Sciatic nerve (tissue), 2 donors: ENCODE data around the gene LRMDA. TPM values are rescaled to one million over a fixed set of nuclear protein-coding genes. Genes with fewer than 3 reads are reported as not detected.
A peak's percentile ranks its signal among the peaks of the same experiment; 100 is the strongest.

Experiments
- ATAC-seq: fragments of 200-7000 bp; cut with Tn5 transposase; one replicate; pipeline ENCODE4 v1.9.1; 2020; ENCODE audit warnings: mild to moderate bottlenecking, moderate library complexity
- DNase-seq: peaks from one replicate; pipeline ENCODE4 v3.0.0-alpha.2; 2020; ENCODE audit warnings: low spot score
- intact Hi-C: fragments of 100-400 bp; cut with DNase I; formaldehyde crosslinking; loops from one replicate; pipeline ENCODE4 v1.14.2; 2022
- total RNA-seq: library from RNA; stranded (reverse); fragmentation: NEBNext Ultra II Directional; extraction: Animal tissue kit (Norgen Biotek cat#: 25700); gene quantifications from one replicate; pipeline ENCODE4 v1.2.1, GENCODE V29; 2021
- donor health status: DM: no; HTN: no; CAD: no.
- donor health status: DM: no; HTN: no; CAD: no.

LRMDA gene
- total RNA-seq, 1 donor from 2014 or later = 16.6 TPM

DNA sequence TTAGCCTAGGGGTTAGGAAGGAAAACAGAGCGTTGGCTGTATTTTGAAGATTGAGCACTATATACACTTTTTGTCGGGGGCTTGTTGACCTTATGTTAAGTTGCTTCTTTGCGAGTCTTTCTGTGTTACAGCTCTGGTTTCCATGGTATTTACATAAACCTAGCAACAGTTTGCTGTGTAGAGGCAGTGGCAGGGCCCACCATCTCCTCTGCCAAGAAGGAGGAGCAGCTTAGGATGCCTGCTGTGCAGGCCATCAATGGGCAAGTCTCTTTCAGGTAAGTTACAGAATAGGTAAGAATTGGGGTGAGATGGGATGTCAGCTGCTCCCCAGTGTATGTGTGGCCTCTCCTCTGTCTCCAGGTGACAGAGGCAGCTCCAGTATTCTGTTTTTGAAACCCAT lies 485.5 kb downstream of the LRMDA start:
- ATAC-seq (no peak), DNase-seq (no peak)
- intact Hi-C loops = loop anchor here (10.0 kb wide), 1 partner anchor 522 kb away; no protein-coding TSS in a partner anchor

DNA sequence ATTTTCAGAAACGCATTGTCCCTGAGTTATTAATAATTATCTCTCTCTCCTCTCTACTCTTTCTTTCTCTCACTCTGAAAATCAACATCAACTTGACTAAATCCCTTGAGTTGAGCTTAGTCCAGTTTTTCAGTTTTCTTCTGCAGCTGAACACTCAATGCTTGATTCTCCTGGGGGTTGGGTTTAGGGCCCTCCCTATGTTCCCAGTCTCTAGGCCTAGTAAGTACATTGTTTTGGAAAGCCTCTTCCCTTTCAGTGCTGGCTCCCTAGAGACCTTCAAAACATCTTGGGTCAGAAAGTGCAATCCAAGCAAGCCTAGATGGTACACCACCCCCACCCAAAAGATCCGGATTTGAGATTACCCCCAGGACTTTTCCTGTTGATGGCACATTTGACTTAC lies 488.5 kb downstream of the LRMDA start:
- intact Hi-C loops = loop anchor here (10.0 kb wide), 1 partner anchor 525 kb away; no protein-coding TSS in a partner anchor
- peak; percentile 83 for ATAC-seq

DNA sequence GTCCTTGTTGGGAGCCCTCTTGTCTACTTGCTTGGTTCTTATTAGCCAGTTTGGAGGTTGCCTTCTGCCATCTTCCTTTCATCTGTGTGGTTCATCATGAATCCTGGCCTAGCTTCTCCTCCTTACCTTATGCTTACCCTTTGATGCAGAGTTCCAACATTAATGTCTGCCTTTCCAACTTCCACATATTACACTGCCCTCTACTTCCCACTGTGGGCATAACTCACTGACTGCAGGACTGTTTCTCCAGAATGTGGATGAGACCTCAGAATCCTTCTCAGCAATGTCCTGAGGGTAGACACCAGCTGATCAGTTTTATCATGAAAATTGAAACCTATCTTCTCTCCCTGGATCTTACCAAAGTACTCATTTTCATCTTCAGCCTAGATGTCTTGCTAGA lies 491.0 kb downstream of the LRMDA start:
- ATAC-seq (no peak), DNase-seq (no peak)
- intact Hi-C loops = no loop called here

More for the DNA sequence above, 488.5 kb downstream of the LRMDA start:
- DNase-seq = no peak

DNA sequence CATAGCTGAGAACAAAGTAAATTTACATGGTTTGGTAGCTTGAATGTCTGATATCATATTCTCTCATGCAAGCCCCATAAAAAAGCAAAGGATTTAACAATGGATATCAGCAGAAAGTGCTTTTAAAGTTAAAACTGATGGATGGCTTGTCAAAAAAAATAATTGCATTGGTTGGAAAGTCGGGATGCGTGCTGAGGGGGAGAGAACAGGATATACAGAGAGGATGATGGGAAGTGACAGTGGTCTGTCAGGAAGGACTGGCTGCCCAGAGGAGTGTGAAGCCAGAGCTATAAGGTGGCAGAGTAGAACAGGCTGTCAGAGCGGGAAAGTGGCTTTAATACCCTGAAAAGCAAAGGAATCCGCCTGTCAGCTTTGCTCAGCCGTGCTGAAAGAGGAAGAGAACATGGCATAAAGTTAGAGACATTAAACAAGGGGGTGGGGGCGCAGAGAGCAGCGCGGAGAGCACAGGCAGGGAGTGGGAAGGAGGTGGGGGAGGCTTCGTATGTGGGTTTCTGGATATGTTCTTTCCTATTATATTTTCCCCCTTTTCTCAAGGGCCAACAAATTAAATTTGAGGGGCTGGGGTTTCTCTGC lies 493.0 kb downstream of the LRMDA start:
- ATAC-seq = no peak
- no peak for DNase-seq
- intact Hi-C loops = no loop called here

DNA sequence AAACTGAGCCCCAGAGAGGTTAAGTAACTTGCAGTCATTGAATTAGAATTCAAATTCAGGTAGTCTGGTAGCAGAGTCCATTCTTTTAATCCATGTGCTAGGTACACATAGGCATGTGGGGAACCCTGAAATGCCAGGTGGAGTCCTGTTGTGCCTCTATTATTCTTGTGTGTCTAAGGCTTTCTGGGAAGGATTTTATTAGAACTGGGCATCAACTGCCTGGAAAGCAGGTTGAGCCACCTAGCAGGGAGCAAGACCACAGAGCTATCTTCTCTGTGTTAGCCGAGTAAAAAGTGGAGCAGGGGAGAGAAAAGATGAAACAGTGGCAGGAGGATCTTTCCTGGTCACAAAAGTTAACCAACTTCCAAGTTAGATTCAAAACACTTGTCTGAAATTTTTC lies 494.6 kb downstream of the LRMDA start:
- DNase-seq = no peak
- intact Hi-C loops = no loop called here
- ATAC-seq = no peak

DNA sequence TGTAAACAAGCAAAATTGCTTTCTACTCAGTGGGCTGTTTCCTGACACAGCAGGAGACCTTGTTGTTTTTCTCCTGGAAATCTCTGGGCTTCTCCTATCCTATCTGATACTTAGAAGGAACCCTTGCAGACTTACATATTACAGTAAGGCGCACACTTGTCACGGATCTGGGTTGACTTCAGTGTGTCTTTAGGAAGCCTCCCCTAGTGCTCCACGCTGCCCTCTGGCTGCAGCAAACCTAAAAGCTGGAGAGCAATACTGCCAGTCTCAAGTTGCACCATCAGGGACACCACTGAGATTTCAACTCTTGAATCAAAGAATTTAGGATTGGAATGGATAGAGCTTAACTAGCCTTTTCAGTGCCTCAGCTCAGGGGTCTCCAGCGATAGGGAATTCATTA lies 495.3 kb downstream of the LRMDA start:
- intact Hi-C loops = no loop called here
- ATAC-seq (peak; percentile 87), DNase-seq (peak; percentile 77)

DNA sequence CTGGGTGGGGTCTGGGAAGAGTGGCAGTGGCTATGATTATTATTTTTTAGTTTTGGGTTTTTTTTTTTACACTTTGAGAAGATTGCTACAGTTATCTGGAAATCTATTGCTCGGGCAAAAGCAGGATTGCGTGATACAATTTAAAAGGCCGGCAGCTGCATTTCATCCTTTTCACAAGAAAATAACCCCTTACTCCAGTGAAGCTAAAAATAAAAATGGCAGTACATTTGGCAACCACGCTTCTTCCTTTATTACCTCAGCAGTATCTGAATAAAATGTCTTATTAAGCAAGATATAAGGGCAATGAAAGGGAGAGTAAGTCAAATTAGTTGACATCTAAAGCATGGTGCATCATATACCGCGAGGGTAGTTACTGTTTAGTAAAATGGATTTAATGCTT lies 496.8 kb downstream of the LRMDA start:
- ATAC-seq (no peak), DNase-seq (no peak)
- intact Hi-C loops = no loop called here

DNA sequence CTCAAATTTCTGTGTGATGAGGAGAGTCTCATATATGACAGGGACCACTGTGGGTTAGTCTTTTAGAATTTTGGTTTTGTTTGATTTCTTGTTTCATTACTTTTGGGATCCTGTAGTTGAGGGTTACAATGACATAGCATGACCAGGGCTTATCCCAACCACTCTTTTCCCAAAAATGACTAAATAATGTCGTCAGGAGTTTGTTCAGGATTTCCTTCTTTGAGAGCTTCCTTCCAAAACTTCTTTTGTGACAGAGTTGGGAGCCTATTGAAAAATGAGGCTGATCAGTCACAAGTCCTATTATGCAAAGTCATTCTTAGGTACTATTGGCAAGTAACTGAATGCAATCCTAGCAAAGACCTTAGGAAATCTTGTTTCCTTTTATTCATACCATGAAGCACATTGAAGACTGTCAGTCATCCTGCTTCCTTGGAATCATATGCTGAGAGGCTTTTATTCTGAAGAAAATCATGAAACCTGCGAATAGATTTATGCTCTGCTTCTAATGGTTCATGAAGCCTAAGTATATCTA lies 498.3 kb downstream of the LRMDA start:
- intact Hi-C loops = no loop called here
- DNase-seq (no peak), ATAC-seq (no peak)

DNA sequence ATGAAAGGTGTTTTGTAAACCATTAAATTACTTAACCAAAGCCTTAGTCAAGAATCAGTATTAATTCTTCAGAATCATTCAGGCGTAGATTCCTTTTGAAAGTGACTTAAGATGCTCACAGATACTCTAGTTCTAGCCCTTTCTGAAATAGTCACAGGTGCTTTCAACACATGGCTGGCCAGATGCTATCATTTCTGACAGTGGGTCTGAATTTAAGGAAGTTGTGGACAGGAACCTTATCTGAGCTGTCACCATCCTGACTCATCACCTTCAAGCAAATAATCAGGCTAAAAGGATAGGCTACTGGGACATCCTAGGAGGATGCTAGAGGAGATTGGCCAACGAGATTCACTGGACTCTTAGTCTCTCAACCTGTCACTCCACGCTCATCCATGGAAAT lies 501.5 kb downstream of the LRMDA start:
- ATAC-seq = no peak
- no peak for DNase-seq
- intact Hi-C loops = no loop called here

DNA sequence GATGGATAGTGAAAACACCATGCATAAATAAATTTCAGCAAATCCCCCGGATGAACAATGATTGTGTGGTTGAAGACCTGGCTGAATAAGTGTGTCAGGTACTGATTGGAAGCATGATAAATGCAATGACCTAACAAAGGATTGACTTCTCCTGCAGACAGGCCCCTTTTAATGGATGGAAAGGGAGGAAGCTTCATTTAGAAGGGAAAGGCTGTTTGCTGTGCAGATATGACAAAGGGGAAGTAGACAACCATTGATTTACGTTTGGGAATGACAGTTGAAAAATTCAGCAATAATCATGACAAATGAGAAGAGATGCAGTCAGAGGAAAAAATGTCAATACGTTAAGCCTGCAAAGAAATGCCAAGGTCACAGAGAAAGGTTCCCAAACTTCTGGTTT lies 503.8 kb downstream of the LRMDA start:
- intact Hi-C loops = no loop called here
- ATAC-seq = no peak
- DNase-seq = no peak

DNA sequence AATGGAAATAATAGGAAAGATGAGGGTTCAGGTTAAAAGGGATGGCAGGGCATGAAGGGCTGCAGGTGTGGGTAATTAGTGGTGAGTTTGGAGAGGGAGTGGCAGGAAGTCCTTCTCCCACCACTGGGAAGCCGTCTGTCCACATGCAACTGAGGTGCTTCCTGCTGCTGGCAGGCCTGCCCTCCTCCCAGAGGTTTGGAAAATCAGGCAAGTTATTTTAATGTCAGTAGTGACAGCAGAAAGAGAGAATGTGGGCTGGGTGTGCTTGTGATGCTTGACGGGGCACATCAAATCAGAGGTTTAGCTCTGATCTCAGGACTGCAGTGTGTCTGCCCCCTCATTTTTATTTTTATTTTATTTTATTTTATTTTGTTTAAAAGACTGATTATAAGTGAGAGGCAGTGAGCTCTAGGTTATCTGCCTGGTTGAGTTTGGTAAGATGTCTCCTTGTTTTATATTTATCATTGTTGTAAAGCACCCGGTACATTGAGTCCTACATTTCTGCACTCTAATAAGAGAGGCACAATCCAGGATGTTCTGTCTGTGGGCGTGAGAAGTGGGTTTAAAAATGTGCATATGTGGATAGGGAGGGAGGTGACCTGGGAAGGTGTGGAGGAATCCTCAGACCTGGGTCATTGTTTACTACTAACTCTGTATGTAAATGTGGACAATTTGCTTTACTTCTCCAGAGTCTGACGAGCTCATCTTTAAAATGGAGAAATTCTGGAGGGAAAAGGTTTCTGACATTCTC lies 504.4 kb downstream of the LRMDA start:
- ATAC-seq (no peak), DNase-seq (no peak)
- intact Hi-C loops = no loop called here

DNA sequence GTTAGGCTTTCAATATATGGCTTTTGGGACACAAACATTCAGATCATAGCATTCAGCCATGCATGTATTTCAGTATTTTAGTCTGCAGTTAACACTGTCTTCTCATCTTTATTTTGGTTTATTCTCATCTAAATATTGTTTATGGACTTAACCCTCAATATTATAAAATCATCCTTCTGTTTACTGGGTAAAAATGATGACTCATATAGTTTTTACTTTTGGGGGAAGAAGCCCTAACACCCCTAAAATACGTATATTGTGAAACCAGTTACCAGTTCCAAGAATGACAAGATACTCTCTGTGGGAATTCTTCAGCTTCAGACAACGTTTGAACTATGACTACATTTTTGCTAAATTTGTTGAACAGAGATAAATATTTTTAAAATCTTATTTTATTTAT lies 505.4 kb downstream of the LRMDA start:
- DNase-seq = no peak
- intact Hi-C loops = no loop called here
- no peak for ATAC-seq

DNA sequence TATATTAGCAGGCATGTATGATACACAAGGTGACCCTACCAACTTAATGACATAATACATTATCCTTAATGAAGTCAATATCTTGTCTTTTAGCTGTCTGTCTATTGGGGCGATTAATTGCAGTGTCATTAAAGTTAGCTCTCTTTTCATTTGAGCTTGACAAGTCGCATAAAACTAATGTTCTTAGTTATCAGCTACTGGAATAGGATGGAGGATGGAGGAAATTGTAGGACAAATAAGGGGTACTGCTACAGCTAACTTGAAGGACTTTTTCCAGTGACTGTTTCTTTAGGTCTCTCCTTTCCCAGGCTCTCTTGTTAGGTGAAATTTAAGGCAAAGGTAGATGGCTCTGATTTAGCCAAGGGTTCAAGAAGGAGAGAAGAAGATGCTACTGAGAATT lies 506.4 kb downstream of the LRMDA start:
- intact Hi-C loops = no loop called here
- DNase-seq (no peak), ATAC-seq (no peak)

DNA sequence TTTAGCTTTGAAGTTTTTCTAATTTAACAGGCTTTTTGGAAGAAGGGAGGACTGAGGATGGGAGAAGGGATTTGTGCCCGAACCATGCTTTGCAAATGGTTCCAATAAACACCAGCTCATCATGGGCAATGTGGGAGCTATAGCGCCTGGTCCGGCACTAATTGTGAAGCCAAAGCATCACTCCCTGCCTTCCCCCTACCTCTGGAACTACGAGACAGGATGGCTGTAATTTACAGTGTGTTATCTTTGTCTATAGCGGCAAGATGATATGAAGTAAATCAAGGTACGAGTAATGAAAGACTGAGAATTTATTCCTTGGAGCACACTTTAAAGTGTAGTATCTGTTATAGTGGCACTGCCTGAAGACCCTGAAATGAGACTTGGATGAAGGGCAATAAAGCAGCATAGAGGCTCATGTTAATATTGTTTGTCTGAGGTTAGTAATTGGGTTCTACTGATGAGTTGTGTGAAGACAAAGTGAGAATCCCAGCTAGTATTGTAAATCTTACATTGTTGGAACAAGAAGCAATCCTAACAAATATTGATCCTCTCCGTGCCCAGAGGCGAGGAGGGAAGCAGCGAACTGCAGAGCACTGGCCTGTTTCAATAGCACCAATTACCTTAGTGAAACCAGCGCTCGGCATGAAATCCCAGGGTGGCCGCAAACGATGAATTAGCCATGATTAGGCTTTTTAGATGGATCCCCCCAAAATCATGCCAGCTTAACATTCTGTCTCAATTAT lies 507.1 kb downstream of the LRMDA start:
- intact Hi-C loops = no loop called here
- ATAC-seq (no peak), DNase-seq (no peak)

DNA sequence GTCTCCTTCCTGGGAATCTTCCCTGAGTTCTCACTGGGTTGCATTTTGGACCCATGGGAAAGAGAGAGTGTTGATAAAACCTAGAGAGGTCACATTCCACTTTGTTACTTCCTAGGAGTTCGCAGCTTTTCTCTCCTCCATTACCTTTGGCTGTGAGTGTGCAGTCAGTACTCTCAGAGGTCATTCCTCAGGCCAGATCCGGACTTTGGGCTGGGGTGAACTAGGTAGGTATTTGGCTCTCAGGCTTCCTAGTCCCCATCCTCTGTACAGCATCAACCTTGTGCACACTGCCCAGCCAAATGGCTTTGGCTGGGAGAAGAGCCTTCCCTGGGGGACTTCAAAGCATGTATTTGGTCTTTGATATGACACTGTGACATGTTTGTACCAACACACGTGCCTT lies 508.1 kb downstream of the LRMDA start:
- no peak for ATAC-seq
- intact Hi-C loops = no loop called here
- DNase-seq = no peak

DNA sequence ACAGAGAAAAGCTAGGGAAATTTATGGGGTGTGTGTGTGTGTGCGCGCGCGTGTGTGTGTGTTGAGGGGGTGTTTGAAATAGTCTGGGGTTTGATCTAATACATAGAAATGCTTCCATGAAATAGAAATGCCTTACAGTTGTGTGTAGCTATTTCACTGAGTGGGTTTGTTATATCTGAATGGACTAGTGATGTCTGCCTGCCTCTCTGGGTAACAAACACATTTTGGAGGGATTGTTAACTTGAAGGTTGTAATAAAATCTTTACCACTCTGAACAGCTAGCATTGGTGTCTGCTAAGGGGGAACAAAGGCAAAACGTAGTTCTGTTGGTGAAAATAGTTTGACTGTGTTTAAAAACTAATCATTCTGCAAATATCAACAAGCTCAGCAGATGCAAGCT lies 509.3 kb downstream of the LRMDA start:
- intact Hi-C loops = no loop called here
- ATAC-seq = no peak
- DNase-seq = no peak

DNA sequence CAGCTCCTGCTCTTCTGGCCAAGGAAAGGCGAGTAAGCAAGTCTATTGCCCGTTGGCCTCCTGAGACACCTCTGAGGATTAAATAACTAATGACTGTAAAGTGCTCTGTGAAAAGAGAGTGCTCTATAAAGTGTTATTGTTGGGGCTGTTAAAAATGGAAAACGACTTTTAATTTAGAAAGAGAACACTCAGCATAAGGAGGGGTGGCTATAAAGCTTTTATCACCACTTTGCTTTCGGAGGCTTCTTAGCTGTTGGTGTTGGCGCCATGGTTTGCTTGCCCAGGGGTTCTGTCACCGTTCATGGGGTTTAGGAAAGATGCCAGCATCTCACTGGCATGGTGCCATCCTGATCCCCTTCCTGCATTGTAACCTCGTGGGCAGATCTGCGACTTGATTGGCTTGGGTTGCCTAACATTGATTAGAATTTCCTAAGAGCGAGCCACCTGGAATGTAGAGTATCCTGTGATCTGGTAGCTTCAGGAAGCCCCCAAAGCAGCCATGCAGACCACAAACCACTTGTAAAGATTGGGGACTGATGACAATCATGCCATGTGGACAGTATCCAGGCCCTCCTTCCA lies 509.9 kb downstream of the LRMDA start:
- ATAC-seq (no peak), DNase-seq (no peak)
- intact Hi-C loops = no loop called here

DNA sequence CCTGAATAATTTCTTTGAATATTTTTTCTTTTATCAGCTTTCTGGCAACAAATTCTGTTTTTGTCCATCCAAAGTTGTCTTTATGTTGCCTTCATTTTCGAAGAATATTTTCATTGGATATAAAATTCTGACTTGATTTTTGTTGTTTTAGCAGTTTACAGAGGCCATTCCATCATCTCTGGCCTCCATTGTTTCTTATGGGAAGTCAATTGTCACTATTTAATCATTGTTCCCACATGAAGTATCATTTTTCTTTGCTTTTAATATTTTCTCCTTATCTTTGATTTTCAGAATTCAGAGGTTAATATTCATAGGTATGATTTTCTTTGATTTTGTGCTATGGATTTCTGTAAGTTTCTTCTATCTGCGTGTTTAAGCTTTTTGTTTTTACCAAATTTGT lies 512.6 kb downstream of the LRMDA start:
- no peak for ATAC-seq
- intact Hi-C loops = no loop called here
- DNase-seq = no peak

DNA sequence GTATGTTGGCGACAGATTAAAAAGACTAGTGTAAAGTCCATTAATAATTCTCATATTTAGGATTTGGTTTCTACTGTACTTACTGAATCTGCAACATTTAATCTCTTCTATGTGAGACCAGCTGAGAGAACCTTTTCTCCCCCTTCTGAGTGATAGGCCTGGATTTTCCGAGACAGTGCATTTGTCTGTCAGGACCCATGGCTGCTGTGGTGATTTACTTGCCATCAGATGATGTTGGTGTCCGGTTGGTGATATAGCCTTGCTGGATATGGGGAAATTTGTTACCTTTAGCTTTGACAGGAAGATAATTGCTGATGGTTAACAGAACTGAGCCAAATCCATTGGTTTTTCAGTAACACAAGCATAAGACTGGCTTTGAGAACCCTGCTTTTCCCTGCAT lies 517.2 kb downstream of the LRMDA start:
- ATAC-seq (no peak), DNase-seq (no peak)
- intact Hi-C loops = loop anchor here (2.0 kb wide), 1 partner anchor 32 kb away; no protein-coding TSS in a partner anchor

DNA sequence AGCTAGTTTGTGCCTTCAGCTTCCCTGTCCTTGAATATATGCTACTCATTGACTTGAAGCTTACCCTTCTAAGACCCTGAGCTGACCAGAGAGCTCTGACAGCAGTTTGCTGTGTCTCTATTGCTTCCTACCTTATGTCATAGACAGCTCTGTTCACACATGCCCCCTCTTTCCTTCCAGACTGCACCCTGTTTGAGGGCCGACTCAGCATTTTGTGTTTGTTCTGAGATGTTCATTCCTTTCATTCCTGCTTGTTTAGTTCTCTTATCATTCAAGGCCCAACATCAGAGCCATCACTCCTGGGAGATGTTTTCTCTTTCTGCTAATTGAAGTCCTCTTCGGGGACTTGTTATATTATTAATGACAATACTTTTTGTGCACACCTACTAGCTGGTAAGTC lies 518.9 kb downstream of the LRMDA start:
- no peak for DNase-seq
- intact Hi-C loops = no loop called here
- no peak for ATAC-seq
